ENCODE measurements around the gene TENM3.

Gene TENM3

DNA sequence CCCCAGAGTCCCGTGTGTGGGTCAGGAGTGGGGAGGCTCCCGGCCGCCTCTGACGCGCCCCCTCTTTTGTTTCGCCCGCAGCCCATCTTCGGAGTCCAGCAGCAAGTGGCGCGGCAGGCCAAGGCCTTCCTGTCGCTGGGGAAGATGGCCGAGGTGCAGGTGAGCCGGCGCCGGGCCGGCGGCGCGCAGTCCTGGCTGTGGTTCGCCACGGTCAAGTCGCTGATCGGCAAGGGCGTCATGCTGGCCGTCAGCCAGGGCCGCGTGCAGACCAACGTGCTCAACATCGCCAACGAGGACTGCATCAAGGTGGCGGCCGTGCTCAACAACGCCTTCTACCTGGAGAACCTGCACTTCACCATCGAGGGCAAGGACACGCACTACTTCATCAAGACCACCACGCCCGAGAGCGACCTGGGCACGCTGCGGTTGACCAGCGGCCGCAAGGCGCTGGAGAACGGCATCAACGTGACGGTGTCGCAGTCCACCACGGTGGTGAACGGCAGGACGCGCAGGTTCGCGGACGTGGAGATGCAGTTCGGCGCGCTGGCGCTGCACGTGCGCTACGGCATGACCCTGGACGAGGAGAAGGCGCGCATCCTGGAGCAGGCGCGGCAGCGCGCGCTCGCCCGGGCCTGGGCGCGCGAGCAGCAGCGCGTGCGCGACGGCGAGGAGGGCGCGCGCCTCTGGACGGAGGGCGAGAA is 556.5 kb downstream of the TENM3 start:
- TF ChIP-seq EZH2 (IDR thresholded peaks at IDR 0.05; ENCODE audit: borderline replicate concordance, low read length), result no peak
- TF ChIP-seq, protein P1, sequence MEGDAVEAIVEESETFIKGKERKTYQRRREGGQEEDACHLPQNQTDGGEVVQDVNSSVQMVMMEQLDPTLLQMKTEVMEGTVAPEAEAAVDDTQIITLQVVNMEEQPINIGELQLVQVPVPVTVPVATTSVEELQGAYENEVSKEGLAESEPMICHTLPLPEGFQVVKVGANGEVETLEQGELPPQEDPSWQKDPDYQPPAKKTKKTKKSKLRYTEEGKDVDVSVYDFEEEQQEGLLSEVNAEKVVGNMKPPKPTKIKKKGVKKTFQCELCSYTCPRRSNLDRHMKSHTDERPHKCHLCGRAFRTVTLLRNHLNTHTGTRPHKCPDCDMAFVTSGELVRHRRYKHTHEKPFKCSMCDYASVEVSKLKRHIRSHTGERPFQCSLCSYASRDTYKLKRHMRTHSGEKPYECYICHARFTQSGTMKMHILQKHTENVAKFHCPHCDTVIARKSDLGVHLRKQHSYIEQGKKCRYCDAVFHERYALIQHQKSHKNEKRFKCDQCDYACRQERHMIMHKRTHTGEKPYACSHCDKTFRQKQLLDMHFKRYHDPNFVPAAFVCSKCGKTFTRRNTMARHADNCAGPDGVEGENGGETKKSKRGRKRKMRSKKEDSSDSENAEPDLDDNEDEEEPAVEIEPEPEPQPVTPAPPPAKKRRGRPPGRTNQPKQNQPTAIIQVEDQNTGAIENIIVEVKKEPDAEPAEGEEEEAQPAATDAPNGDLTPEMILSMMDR (IDR thresholded peaks at IDR 0.05; ENCODE audit: low read length), result no peak
- Histone ChIP-seq H3K9ac (ENCODE audit: low read length) (no peak overlapping the region), H3F3A (ENCODE audit: insufficient read depth, low read length) (no peaks in the 10 kb centered on the region), H3K79me2 (ENCODE audit: insufficient read depth, low read length) (no peaks in the 10 kb centered on the region), H3K27ac (ENCODE audit: low read depth, low read length, poor library complexity, severe bottlenecking) (no peak overlapping the region), H3K9me3 (ENCODE audit: low read length) (no peaks in the 10 kb centered on the region), H3K27me3 (ENCODE audit: insufficient read depth, low read length) (no peaks in the 10 kb centered on the region), H4K20me1 (ENCODE audit: insufficient read depth, low read length) (no peaks in the 10 kb centered on the region), H3K4me1 (ENCODE audit: insufficient read depth, low read length, severe bottlenecking) (no peaks in the 10 kb centered on the region), H3K36me3 (ENCODE audit: insufficient read depth, low read length) (no peaks in the 10 kb centered on the region), H2AFZ (ENCODE audit: low read length) (no peak overlapping the region), H3K4me2 (ENCODE audit: low read length) (no peak overlapping the region), H3K9me2 (ENCODE audit: low read depth, low read length) (no peaks in the 10 kb centered on the region), H3K4me3 (ENCODE audit: low read depth, low read length, poor library complexity, severe bottlenecking) (no peak overlapping the region)

DNA sequence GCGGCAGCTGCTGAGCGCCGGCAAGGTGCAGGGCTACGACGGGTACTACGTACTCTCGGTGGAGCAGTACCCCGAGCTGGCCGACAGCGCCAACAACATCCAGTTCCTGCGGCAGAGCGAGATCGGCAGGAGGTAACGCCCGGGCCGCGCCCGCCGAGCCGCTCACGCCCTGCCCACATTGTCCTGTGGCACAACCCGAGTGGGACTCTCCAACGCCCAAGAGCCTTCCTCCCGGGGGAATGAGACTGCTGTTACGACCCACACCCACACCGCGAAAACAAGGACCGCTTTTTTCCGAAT is 557.0 kb downstream of the TENM3 start:
- no peaks in the 10 kb centered on the region for H3K36me3 ChIP-seq (ENCODE audit: insufficient read depth, low read length)
- H3K9me3 ChIP-seq (ENCODE audit: low read length), result no peaks in the 10 kb centered on the region
- no peak overlapping the region for H3K4me2 ChIP-seq (ENCODE audit: low read length)
- no peaks in the 10 kb centered on the region for H3K79me2 ChIP-seq (ENCODE audit: insufficient read depth, low read length)
- no peak for TF ChIP-seq EZH2 (IDR thresholded peaks at IDR 0.05; ENCODE audit: borderline replicate concordance, low read length)
- TF ChIP-seq, protein P1 (IDR thresholded peaks at IDR 0.05; ENCODE audit: low read length), result no peak
- no peaks in the 10 kb centered on the region for H3K9me2 ChIP-seq (ENCODE audit: low read depth, low read length)
- no peaks in the 10 kb centered on the region for H3K27me3 ChIP-seq (ENCODE audit: insufficient read depth, low read length)
- H3K4me1 ChIP-seq (ENCODE audit: insufficient read depth, low read length, severe bottlenecking), result no peaks in the 10 kb centered on the region
- H3F3A ChIP-seq (ENCODE audit: insufficient read depth, low read length), result no peaks in the 10 kb centered on the region
- no peak overlapping the region for H3K27ac ChIP-seq (ENCODE audit: low read depth, low read length, poor library complexity, severe bottlenecking)
- no peaks in the 10 kb centered on the region for H4K20me1 ChIP-seq (ENCODE audit: insufficient read depth, low read length)
- no peak overlapping the region for H2AFZ ChIP-seq (ENCODE audit: low read length)
- no peak overlapping the region for H3K4me3 ChIP-seq (ENCODE audit: low read depth, low read length, poor library complexity, severe bottlenecking)
- H3K9ac ChIP-seq (ENCODE audit: low read length), result no peak overlapping the region

- H3K36me3 ChIP-seq (ENCODE audit: insufficient read depth, low read length), result no peaks in the 10 kb centered on the region
- no peak for TF ChIP-seq EZH2 (IDR thresholded peaks at IDR 0.05; ENCODE audit: borderline replicate concordance, low read length)
- TF ChIP-seq, protein P1 (IDR thresholded peaks at IDR 0.05; ENCODE audit: low read length), result no peak
- no peak overlapping the region for H3K4me3 ChIP-seq (ENCODE audit: low read depth, low read length, poor library complexity, severe bottlenecking)
- no peaks in the 10 kb centered on the region for H3K27me3 ChIP-seq (ENCODE audit: insufficient read depth, low read length)
- no peak overlapping the region for H3K27ac ChIP-seq (ENCODE audit: low read depth, low read length, poor library complexity, severe bottlenecking)
- H3K4me1 ChIP-seq (ENCODE audit: insufficient read depth, low read length, severe bottlenecking), result no peaks in the 10 kb centered on the region
- no peaks in the 10 kb centered on the region for H3F3A ChIP-seq (ENCODE audit: insufficient read depth, low read length)
- no peaks in the 10 kb centered on the region for H3K79me2 ChIP-seq (ENCODE audit: insufficient read depth, low read length)
- no peaks in the 10 kb centered on the region for H4K20me1 ChIP-seq (ENCODE audit: insufficient read depth, low read length)
- no peak overlapping the region for H2AFZ ChIP-seq (ENCODE audit: low read length)
- no peak overlapping the region for H3K4me2 ChIP-seq (ENCODE audit: low read length)
- H3K9ac ChIP-seq (ENCODE audit: low read length), result no peak overlapping the region
- H3K9me3 ChIP-seq (ENCODE audit: low read length), result no peaks in the 10 kb centered on the region
- H3K9me2 ChIP-seq (ENCODE audit: low read depth, low read length), result no peaks in the 10 kb centered on the region
Measured at GRCh38 chr4:182801636-182802035, 558.4 kb downstream of the TENM3 start.
